ENCODE data around the gene CD9. TPM values are rescaled to one million over a fixed set of nuclear protein-coding genes. Genes with fewer than 3 reads are reported as not detected.

Gene CD9
- total and polyA plus RNA-seq, 2 donors from 2014 or later: 301 to 421 TPM

- Histone ChIP-seq H3K9me3 (ENCODE audit: control insufficient read depth in 2 of 3, insufficient read depth in 1 of 3, low read length in 3 of 3) (no peaks in the 10 kb centered on the region), H3K9ac (ENCODE audit: low read length in 3 of 3) (peak overlapping the region in 1 of 3 donors; percentile 68), H3K4me3 (ENCODE audit: low read length in 3 of 3) (no peak overlapping the region), H3K27ac (ENCODE audit: low read depth in 2 of 2, low read length in 2 of 2) (peak overlapping the region; percentile 77 to 85), H3K4me1 (ENCODE audit: control insufficient read depth in 2 of 3, insufficient read depth in 2 of 3, low read depth in 1 of 3, low read length in 3 of 3) (peaks cover 0 to 46% (median 11%) of the 10 kb centered on the region in 3 donors), H3K36me3 (ENCODE audit: control insufficient read depth in 2 of 3, insufficient read depth in 3 of 3, low read length in 3 of 3) (no peaks in the 10 kb centered on the region), H3K27me3 (ENCODE audit: control insufficient read depth, insufficient read depth, low read length) (no peaks in the 10 kb centered on the region)
- DNase-seq: no peak
- intact Hi-C loops (cut with DNase I): no loop called here
- FAIRE-seq: no peak
- no peak for TF ChIP-seq CTCF (IDR thresholded peaks at IDR 0.05; ENCODE audit: borderline replicate concordance, extremely low read depth, insufficient read depth)
Observed at GRCh38 chr12:6181583-6182278, 18.5 kb upstream of the CD9 start.

DNA sequence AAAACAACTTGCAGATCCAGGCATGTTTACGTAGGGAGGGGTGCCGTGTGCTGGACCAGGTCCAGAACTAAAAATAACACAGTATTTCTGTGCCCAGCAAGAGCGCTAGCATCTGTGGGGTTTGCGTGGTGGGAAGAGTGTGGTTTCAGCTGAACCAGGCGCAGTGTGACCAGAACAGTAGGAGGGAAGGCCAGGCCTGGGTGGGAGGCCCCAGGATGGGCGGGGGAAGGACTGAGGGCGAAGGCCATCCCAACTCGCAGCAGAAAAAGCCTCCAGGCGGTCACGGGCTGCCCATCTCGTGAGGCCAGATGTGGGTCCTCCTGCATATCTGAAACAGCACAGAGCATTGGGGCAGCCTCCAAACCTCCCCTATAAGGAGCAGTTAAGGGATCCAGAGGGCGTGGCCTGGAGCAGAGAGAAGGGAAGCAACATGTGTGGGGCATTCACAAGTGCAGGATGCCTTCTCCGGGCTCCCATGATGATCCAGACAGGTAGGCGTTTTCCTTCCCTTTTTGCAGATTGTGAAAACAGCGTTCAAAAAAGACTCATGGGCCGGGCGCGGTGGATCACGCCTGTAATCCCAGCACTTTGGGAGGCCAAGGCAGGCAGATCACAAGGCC, 17.8 kb upstream of the CD9 start:
- Histone ChIP-seq H3K36me3 (ENCODE audit: control insufficient read depth in 2 of 3, insufficient read depth in 3 of 3, low read length in 3 of 3) (no peaks in the 10 kb centered on the region), H3K4me3 (ENCODE audit: low read length in 3 of 3) (peak overlapping the region in 1 of 3 donors; percentile 21), H3K9me3 (ENCODE audit: control insufficient read depth in 2 of 3, insufficient read depth in 1 of 3, low read length in 3 of 3) (no peaks in the 10 kb centered on the region), H3K9ac (ENCODE audit: low read length in 3 of 3) (peak overlapping the region in 2 of 3 donors; percentile 55 to 68), H3K4me1 (ENCODE audit: control insufficient read depth in 2 of 3, insufficient read depth in 2 of 3, low read depth in 1 of 3, low read length in 3 of 3) (peaks cover 0 to 46% (median 11%) of the 10 kb centered on the region in 3 donors), H3K27me3 (ENCODE audit: control insufficient read depth, insufficient read depth, low read length) (no peaks in the 10 kb centered on the region), H3K27ac (ENCODE audit: low read depth in 2 of 2, low read length in 2 of 2) (peak overlapping the region; percentile 77 to 85)
- DNase-seq: peak; percentile 62 to 87 (median 77)
- no peak for FAIRE-seq
- intact Hi-C loops (cut with DNase I): no loop called here
- no peak for TF ChIP-seq CTCF (IDR thresholded peaks at IDR 0.05; ENCODE audit: borderline replicate concordance, extremely low read depth, insufficient read depth)

GRCh38 chr12:6183689-6184428, 16.3 kb upstream of the CD9 start:
- no peak for DNase-seq
- peaks cover 0 to 43% (median 11%) of the 10 kb centered on the region in 3 donors for H3K4me1 ChIP-seq (ENCODE audit: control insufficient read depth in 2 of 3, insufficient read depth in 2 of 3, low read depth in 1 of 3, low read length in 3 of 3)
- no peak for FAIRE-seq
- TF ChIP-seq CTCF (IDR thresholded peaks at IDR 0.05; ENCODE audit: borderline replicate concordance, extremely low read depth, insufficient read depth): no peak
- peak overlapping the region in 1 of 3 donors; percentile 1 for H3K4me3 ChIP-seq (ENCODE audit: low read length in 3 of 3)
- no peaks in the 10 kb centered on the region for H3K27me3 ChIP-seq (ENCODE audit: control insufficient read depth, insufficient read depth, low read length)
- peak overlapping the region in 1 of 2 donors; percentile 2 for H3K27ac ChIP-seq (ENCODE audit: low read depth in 2 of 2, low read length in 2 of 2)
- no peaks in the 10 kb centered on the region for H3K9me3 ChIP-seq (ENCODE audit: control insufficient read depth in 2 of 3, insufficient read depth in 1 of 3, low read length in 3 of 3)
- peak overlapping the region in 1 of 3 donors; percentile 7 for H3K9ac ChIP-seq (ENCODE audit: low read length in 3 of 3)
- intact Hi-C loops (cut with DNase I): no loop called here
- H3K36me3 ChIP-seq (ENCODE audit: control insufficient read depth in 2 of 3, insufficient read depth in 3 of 3, low read length in 3 of 3): no peaks in the 10 kb centered on the region
